NCI-H2029 (cell line): ENCODE results near the gene MAVS.
"Not testable (repeated sequence)": the region's sequence is repeated elsewhere in the genome, so short reads cannot be mapped to it uniquely, and the experiment has no call there.

Experiments
- DNase-seq: peaks from one replicate; lab custom pipeline; 2025; lab: John Stamatoyannopoulos, UW

Gene MAVS

DNA sequence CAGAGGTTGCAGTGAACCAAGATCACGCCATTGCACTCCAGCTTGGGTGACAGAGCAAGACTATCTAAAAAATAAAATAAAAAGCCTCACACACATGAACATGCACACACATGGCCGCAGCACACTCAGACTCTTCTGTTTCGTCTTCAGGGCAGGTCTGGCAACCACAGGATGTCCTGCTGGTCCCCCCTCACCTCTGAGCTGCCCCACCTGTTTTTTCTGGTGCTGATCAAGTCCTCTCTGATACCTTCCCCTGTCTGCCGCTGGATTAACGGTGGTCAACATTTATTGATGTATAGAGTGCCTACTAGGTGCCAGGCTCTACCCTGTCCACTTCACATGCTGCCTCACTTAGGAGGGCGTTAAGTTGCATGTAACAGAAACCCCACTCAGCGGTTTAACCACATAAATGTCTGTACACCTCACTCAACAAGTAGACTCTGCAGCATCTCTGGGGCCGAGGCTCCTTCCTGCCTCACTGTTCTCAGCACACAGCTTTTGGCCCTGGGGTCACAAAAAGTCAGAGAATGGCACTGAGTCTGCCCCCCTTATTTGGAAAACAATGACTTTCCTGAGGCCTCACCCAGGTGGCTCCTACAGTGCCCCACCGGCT is 30.8 kb upstream of the MAVS start:
- no peak for DNase-seq

GRCh38 chr20:3818155-3819151 is 28.2 kb upstream of the MAVS start:
- peak; percentile 64 for DNase-seq

DNA sequence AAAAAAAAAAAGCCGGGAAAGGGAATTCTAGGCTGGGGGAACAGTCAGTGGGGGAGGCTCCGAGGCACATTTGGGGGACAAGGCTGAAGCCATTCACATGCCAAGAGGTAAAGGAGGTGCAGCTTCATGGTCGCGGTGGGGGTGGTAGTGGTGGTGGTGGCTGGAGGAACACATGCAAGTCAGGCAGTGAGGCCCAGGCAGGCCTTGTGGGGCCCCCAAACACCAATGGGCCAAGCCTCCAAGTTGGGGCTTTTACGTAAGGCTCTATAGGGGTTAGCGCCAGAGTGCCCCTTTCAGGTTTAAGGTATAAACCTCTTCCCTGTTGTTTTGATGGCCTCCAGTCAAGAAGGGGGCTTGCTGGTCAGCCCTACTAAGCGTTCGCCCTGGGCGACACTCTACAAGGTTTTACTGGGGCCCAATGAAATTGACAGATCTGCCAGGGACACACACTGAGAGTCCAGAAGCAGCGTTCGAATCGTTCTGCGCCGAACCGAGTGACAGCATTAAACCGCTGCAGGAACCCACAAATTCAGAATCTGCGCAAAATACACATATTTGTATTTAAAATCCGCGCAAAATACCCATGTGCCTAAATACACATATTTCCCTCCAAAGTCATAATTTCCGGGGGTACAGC is 27.1 kb upstream of the MAVS start:
- no peak for DNase-seq

GRCh38 chr20:3820048-3820900 is 26.4 kb upstream of the MAVS start, which contains the start of gene AP5S1:
Gene AP5S1 (plus strand): TSS chr20:3820547. CDS start chr20:3822118, 1,571 bp downstream.
- peak; percentile 95 for DNase-seq

DNA sequence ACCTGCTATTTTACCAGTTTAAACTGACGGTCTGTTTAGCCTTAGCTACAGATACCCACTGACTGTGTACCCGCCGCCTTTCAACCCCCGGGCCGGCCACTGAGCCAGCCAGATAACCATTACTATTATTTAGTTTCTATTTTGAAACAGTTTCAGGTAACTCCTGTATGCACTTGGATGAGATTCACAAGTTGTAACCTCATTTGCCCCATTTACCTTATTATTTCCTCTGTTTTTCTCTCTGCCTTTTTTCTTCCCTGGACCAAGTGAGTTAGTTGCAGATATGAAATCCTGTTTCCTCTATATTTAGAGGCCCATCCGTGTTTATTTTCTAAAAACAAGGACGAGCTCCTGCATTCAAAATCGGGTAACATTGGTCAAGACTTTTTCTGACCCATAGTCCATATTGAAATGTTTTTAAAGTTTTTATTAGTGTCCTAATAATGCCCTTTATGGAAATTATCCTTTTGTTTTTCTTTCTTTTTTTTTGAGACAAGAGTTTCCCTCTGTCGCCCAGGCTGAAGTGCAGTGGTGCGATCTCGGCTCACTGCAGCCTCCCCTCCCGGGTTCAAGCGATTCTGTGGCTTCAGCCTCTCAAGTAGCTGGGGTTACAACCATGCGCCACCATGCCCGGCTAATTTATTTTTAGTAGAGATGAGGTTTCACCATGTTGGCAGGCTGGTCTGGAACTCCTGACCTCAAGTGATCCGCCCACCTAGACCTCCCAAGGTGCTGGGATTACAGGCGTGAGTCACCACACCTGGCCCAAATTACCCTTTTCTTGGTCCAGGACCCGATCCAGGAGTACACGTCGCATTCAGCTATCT is 25.5 kb upstream of the MAVS start:
- no peak for DNase-seq

DNA sequence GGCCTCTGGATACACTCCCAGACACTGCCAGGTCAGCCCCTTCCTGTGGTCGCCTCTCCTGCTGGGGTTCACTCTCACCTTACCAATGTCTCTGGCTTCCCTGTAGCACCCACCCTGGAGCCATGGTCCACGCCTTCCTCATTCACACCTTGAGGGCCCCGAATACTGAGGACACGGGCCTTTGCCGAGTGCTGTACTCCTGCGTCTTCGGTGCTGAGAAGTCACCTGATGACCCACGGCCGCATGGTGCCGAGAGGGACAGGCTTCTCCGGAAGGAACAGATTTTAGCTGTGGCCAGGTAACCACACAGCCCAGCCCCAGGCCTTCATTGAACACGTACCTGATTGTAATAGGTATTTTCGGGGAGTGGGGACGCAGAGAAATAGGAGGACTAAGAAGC is 24.6 kb upstream of the MAVS start:
- DNase-seq = no peak

- DNase-seq = no peak
These were observed 22.8 kb upstream of the MAVS start for GRCh38 chr20:3823881-3824280.

DNA sequence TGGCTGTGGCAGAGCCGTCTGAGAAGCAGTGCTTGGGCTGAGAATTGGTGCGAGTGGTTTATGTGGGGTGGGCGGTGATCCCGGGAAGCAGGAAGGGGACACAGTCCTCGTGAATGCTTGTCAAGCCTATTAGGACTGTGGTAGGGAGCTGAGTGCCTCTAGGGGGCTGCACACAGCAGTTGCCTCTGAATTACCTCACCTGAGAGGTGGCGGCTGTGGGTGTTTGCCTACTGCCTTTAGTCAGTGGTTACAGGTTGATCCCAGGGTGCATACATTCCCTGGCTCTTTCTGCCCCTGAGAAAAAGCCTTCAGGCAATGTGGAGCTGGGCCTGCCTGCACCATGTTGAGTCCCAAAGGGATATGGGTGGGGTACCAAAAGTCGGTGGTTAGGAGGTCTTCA is 21.1 kb upstream of the MAVS start:
- DNase-seq = no peak

DNA sequence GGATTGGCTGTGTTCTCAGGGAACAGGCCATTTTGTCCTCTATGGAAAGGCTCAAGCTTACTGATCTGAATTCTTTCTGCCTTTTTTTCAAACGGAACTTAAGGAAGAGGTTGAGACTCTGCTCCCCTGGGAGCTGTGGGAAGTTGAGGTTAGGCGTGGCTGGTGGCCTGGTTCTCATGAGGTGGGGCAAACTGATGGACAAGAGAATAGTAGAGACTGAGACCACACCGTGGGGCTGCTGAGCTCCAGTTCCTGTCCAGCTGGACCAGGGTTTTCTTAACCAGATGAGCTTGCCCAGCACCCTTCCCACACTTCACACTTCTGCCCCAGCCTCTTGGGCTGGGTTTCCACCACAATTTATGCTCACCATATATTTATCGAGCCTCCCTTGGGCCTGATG is 20.2 kb upstream of the MAVS start:
- DNase-seq = no peak

GRCh38 chr20:3828798-3829197 is 17.8 kb upstream of the MAVS start:
- DNase-seq = no peak

GRCh38 chr20:3829891-3830290 is 16.7 kb upstream of the MAVS start:
- not testable (repeated sequence) for DNase-seq

GRCh38 chr20:3836132-3836531 is 10.5 kb upstream of the MAVS start:
- no peak for DNase-seq

- DNase-seq = no peak
These were observed 7.3 kb upstream of the MAVS start for GRCh38 chr20:3839328-3839727.

DNA sequence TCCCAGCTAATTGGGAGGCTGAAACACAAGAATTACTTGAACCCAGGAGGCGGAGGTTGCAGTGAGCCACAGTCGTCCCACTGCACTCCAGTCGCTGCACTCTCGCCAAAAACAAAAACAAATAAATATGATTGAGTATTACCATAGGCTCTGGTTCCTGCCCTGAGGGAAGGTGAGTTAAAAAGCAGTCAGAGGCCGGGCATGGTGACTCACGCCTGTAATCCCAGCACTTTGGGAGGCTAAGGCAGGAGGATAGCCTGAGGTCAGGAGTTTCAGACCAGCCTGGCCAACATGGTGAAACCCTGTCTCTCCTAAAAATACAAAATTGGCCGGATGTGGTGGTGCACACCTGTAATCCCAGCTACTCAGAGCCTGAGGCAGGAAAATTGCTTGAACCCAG is 6.4 kb upstream of the MAVS start:
- not testable (repeated sequence) for DNase-seq

DNA sequence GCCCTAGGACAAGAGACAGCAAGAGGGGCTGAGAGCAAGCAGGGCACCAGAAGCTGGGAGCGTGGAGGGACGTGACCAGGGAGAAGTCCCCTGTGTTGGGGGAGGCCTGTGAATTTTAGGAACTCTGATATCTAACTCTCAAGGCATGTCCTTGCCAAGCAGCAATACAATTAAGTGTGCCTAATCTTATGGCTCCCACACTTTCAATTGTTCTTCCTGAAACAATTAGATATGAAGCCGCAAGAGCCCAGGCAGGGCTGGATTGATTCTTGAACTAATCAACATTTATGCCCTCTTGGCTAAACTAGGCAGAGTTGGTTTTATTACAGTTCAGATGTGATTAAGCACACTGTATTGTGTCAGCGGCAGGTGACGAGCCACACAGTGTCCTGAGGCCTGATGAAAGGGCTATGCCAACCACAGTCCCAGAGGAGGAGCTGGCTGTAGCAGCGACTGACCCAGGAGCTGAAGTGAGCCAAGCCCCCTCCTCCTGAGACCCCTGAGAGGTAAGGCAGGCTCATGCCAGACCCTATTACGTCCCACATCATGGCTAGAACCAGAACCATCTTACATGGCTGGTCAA is 4.2 kb upstream of the MAVS start:
- no peak for DNase-seq

GRCh38 chr20:3843490-3843889 is 3.1 kb upstream of the MAVS start:
- no peak for DNase-seq

- not testable (repeated sequence) for DNase-seq
These were observed 2.5 kb upstream of the MAVS start for GRCh38 chr20:3843990-3844619.

GRCh38 chr20:3846378-3846739 is 275 bp upstream of the MAVS start:
- DNase-seq = no peak

DNA sequence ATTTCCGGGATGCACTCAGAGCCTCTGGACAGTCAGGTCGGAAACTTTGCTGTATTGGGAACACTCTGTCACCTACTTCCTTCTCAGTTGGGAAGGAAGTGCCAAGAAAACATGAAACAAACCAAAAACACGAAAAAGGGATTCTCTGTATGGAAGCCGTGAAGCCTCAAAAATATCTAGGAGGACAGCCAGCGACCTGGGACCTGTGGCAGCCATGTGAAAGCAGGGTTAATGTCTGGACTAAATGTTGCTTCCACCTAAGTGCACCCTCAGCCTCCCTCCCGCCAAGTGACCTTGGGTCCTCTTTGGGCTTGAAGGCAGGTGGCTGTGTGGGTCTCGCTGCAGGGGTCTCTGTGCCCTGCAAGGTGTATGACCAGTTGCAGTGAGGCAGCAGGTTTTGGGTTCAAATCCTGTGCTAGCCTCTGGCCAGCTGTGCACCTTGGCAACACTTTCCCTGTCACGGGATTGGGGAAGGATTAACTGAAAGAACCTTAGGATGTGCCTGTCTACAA is 851 bp downstream of the MAVS start:
- DNase-seq = no peak

DNA sequence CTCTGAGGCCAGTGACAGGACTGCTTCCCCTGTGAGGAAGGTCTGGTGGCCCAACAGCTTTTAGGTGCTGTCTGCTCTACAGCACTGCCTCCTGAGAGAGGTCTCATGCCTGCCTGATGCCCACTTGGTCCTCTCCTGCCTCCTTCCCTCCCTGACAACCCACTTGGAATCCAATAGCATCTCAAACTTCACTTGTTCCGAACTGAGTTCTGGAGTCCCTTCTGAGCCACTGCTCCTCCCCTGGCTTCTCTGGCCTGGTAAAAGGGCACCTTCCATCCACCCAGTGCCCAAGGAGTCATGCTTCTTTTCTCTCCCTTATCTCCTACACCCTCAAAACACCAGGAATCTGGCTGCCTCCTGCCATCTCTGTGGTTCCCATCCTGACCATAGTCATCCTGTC is 1.9 kb downstream of the MAVS start:
- no peak for DNase-seq
